ENCODE data around the gene POLA2. TPM values are rescaled to one million over a fixed set of nuclear protein-coding genes. Genes with fewer than 3 reads are reported as not detected.

POLA2 gene
- total and polyA plus RNA-seq, 9 of the 15 experiments (the other 6 are each of a cell fraction or from before 2014, with no cell fraction given), result 2.7 to 134 (median 44.4) TPM

DNA sequence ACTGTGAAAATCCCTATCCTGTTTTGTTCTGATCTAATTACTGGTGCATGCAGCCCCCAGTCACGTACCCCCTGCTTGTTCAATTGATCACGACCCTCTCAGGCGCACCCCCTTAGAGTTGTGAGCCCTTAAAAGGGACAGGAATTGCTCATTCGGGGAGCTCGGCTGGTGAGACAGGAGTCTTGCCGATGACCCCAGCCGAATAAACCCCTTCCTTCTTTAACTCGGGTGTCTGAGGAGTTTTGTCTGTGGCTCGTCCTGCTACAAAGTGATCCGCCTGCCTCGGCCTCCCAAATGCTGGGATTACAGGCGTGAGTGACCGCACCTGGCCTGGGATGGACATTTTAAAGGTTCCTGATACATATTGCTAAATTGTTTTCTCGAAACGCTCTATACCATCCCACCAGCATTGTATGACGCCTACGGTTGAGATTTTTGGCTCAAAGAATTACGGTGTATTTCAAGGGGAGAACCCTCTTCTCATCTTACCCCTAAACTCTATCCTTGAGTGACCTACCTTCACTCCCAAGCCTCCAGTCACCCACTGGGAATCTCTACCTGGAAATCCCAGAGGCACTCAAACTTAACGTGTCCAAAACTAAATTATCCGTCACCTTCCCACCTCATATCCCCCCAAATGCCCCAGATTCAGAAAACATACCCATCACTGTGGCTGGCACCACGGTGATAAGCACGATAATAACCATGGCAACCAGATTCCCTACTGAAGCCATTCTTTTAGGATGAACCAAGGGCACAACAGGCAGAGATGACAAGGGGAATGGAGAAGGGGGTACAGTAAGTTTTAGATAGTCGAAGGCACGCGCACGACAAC is 789 bp upstream of the POLA2 start (continued):
- TF ChIP-seq, protein P1, sequence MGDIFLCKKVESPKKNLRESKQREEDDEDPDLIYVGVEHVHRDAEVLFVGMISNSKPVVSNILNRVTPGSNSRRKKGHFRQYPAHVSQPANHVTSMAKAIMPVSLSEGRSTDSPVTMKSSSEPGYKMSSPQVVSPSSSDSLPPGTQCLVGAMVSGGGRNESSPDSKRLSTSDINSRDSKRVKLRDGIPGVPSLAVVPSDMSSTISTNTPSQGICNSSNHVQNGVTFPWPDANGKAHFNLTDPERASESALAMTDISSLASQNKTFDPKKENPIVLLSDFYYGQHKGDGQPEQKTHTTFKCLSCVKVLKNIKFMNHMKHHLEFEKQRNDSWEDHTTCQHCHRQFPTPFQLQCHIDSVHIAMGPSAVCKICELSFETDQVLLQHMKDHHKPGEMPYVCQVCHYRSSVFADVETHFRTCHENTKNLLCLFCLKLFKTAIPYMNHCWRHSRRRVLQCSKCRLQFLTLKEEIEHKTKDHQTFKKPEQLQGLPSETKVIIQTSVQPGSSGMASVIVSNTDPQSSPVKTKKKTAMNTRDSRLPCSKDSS (IDR thresholded peaks at IDR 0.05; ENCODE audit: low read depth, partially characterized antibody), result no peak
- no peak for TF ChIP-seq CBX3 (IDR thresholded peaks at IDR 0.05; ENCODE audit: borderline replicate concordance in 1 of 2, low read length in 2 of 2)
- TF ChIP-seq KAT8 (IDR thresholded peaks at IDR 0.05; ENCODE audit: low read depth), result no peak
- TF ChIP-seq, protein P2, sequence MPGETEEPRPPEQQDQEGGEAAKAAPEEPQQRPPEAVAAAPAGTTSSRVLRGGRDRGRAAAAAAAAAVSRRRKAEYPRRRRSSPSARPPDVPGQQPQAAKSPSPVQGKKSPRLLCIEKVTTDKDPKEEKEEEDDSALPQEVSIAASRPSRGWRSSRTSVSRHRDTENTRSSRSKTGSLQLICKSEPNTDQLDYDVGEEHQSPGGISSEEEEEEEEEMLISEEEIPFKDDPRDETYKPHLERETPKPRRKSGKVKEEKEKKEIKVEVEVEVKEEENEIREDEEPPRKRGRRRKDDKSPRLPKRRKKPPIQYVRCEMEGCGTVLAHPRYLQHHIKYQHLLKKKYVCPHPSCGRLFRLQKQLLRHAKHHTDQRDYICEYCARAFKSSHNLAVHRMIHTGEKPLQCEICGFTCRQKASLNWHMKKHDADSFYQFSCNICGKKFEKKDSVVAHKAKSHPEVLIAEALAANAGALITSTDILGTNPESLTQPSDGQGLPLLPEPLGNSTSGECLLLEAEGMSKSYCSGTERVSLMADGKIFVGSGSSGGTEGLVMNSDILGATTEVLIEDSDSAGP (CRISPR knock-in tag; IDR thresholded peaks at IDR 0.05), result 0 out of 2 replicates have a peak, but pooled peaks have one; percentile 39
- TF ChIP-seq STAG1 (CRISPR knock-in tag; IDR thresholded peaks at IDR 0.05; ENCODE audit: borderline replicate concordance), result no peak
- TF ChIP-seq, protein P3, sequence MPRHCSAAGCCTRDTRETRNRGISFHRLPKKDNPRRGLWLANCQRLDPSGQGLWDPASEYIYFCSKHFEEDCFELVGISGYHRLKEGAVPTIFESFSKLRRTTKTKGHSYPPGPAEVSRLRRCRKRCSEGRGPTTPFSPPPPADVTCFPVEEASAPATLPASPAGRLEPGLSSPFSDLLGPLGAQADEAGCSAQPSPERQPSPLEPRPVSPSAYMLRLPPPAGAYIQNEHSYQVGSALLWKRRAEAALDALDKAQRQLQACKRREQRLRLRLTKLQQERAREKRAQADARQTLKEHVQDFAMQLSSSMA (CRISPR knock-in tag; IDR thresholded peaks at IDR 0.05), result no peak
- peak in 1 of 2 experiments; percentile 59; a peak in 1 of 4 replicates for TF ChIP-seq CSDE1 (IDR thresholded peaks at IDR 0.05)
- no peak for TF ChIP-seq ERF (CRISPR knock-in tag; IDR thresholded peaks at IDR 0.05)
- TF ChIP-seq TEAD4 (IDR thresholded peaks at IDR 0.05; ENCODE audit: low read length), result no peak
- no peak for TF ChIP-seq TEAD4 (CRISPR knock-in tag; IDR thresholded peaks at IDR 0.05; ENCODE audit: borderline replicate concordance)
- TF ChIP-seq, protein P4, sequence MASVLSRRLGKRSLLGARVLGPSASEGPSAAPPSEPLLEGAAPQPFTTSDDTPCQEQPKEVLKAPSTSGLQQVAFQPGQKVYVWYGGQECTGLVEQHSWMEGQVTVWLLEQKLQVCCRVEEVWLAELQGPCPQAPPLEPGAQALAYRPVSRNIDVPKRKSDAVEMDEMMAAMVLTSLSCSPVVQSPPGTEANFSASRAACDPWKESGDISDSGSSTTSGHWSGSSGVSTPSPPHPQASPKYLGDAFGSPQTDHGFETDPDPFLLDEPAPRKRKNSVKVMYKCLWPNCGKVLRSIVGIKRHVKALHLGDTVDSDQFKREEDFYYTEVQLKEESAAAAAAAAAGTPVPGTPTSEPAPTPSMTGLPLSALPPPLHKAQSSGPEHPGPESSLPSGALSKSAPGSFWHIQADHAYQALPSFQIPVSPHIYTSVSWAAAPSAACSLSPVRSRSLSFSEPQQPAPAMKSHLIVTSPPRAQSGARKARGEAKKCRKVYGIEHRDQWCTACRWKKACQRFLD (CRISPR knock-in tag; IDR thresholded peaks at IDR 0.05), result no peak
- TF ChIP-seq ZNF766 (CRISPR knock-in tag; conservative IDR thresholded peaks at IDR 0.05), result no peak
- TF ChIP-seq DIDO1 (tag; IDR thresholded peaks at IDR 0.05; ENCODE audit: low read depth), result no peak
- no peak for TF ChIP-seq FIP1L1 (IDR thresholded peaks at IDR 0.05; ENCODE audit: low read depth, low read length, poor library complexity, severe bottlenecking)
- TF ChIP-seq NR2C1 (IDR thresholded peaks at IDR 0.05), result no peak
- no peak for TF ChIP-seq NR2C1 (tag; IDR thresholded peaks at IDR 0.05)
